Body of pancreas (tissue), 4 donors: ENCODE data around the gene MMP23B.

Source experiments
- CTCF ChIP-seq, 7 experiments: fragments of 450-650 bp in 4 of 7; fragments of 200-600 bp in 3 of 7; sonication (generic) in 3 of 7; IDR thresholded peaks; one replicate each; pipeline ENCODE4 v1.5.1; 2016 to 2019; ENCODE audit warnings: antibody characterized with exemption in 7 of 7
- POLR2A ChIP-seq, 3 donors: fragments of 450-650 bp; IDR thresholded peaks; one replicate each; pipeline ENCODE4 v1.6.1; 2016; ENCODE audit warnings: antibody characterized with exemption in 3 of 3, mild to moderate bottlenecking in 2 of 3

- TF ChIP-seq CTCF (IDR thresholded peaks at IDR 0.05), result no peak
- no peak for TF ChIP-seq POLR2A (IDR thresholded peaks at IDR 0.05)
These were observed 15.1 kb upstream of the MMP23B start for GRCh38 chr1:1616838-1617237.
